ENCODE data around the gene ZNF451. TPM values are rescaled to one million over a fixed set of nuclear protein-coding genes. Genes with fewer than 3 reads are reported as not detected.

The ZNF451 gene
- total RNA-seq, 1 donor = 65.1 TPM

- Histone ChIP-seq H3K79me2 (ENCODE audit: insufficient read depth, low read length) (peaks cover 82% of the 10 kb centered on the region), H2AFZ (ENCODE audit: low read length) (no peak overlapping the region), H4K20me1 (ENCODE audit: insufficient read depth, low read length) (no peaks in the 10 kb centered on the region), H3K36me3 (ENCODE audit: insufficient read depth, low read length) (peaks cover 36% of the 10 kb centered on the region), H3K27ac (ENCODE audit: low read depth, low read length) (no peak overlapping the region), H3K9me3 (ENCODE audit: low read depth, low read length) (no peaks in the 10 kb centered on the region), H3K27me3 (ENCODE audit: insufficient read depth, low read length) (no peaks in the 10 kb centered on the region), H3K4me2 (ENCODE audit: insufficient read depth, low read length) (no peak overlapping the region), H3K4me3 (ENCODE audit: insufficient read depth, low read length) (no peak overlapping the region), H3K4me1 (ENCODE audit: insufficient read depth, low read length) (peaks cover 15% of the 10 kb centered on the region)
- DNase-seq (ENCODE audit: insufficient read length, low spot score, missing footprints) = no peak
- no peak for TF ChIP-seq CTCF (IDR thresholded peaks at IDR 0.05; ENCODE audit: extremely low read depth, low read depth, low read length)
Observed at GRCh38 chr6:57201718-57202117, 111.7 kb downstream of the ZNF451 start.

DNA sequence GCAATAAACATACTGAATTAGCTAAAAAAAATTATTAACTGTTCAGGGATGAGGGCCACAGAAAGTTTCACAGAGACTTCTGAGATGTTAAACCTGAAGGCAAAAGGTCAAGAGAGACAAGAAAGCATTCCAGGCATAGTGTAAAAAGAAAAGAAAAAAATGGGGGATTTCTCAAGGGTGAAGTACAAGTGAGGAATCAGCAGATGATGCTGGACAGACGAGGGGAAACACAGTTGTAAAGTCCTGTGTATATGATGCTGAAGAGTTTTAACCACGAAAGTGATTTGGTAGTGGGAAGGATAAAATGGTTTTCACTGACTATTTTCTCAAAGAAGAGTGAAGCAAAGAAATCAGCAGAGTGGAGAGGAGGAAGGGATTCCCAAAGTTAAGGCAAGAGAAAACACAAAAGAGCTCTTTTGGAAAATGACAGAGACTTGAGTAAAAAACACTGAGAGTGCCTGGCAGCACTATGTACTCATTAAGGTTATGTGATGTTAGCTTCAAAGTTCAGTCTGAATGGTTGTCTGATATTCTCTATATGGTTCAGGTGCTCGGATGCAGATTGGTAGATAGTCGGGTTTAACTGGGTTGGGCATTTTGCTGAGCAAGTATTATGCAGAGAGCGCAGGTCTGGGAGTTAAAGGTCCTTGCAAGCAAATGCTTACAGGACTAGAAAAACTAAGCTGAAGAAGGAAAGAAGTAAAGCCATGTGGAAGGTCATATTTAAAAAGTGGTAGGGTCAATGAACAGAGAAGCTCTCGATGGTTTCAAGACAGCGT lies 115.8 kb downstream of the ZNF451 start:
- peaks cover 22% of the 10 kb centered on the region for H3K4me1 ChIP-seq (ENCODE audit: insufficient read depth, low read length)
- H3K4me2 ChIP-seq (ENCODE audit: insufficient read depth, low read length) = no peak overlapping the region
- H3K9me3 ChIP-seq (ENCODE audit: low read depth, low read length) = no peaks in the 10 kb centered on the region
- H3K27ac ChIP-seq (ENCODE audit: low read depth, low read length) = peak overlapping the region; percentile 49
- peaks cover 91% of the 10 kb centered on the region for H3K79me2 ChIP-seq (ENCODE audit: insufficient read depth, low read length)
- H2AFZ ChIP-seq (ENCODE audit: low read length) = no peak overlapping the region
- TF ChIP-seq CTCF (IDR thresholded peaks at IDR 0.05; ENCODE audit: extremely low read depth, low read depth, low read length) = no peak
- no peaks in the 10 kb centered on the region for H3K27me3 ChIP-seq (ENCODE audit: insufficient read depth, low read length)
- H4K20me1 ChIP-seq (ENCODE audit: insufficient read depth, low read length) = peaks cover 6% of the 10 kb centered on the region
- no peak overlapping the region for H3K4me3 ChIP-seq (ENCODE audit: insufficient read depth, low read length)
- no peak for DNase-seq (ENCODE audit: insufficient read length, low spot score, missing footprints)
- H3K36me3 ChIP-seq (ENCODE audit: insufficient read depth, low read length) = peaks cover 16% of the 10 kb centered on the region

DNA sequence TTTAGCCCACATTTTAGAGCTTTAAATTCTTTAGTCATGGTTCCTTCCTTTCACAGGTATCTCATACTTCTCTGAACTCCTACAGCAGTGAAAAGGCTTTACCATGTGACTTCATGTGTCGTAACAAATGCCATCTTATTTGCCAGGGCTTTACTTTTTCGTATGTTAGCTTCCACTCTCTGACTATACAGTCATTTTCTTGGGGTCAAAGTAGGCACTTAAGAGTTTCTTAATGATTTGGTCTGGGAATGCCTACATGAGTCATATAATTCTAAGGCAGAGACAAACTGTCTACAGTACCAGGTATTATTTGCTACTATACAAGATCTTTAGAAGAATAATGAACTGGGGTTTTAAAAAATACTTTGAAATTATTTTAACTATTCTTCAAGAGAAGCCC lies 117.2 kb downstream of the ZNF451 start:
- Histone ChIP-seq H3K27ac (ENCODE audit: low read depth, low read length) (peak overlapping the region; percentile 49), H3K4me3 (ENCODE audit: insufficient read depth, low read length) (no peak overlapping the region), H3K4me1 (ENCODE audit: insufficient read depth, low read length) (peaks cover 22% of the 10 kb centered on the region), H3K79me2 (ENCODE audit: insufficient read depth, low read length) (peaks cover 93% of the 10 kb centered on the region), H3K4me2 (ENCODE audit: insufficient read depth, low read length) (no peak overlapping the region), H3K27me3 (ENCODE audit: insufficient read depth, low read length) (no peaks in the 10 kb centered on the region), H4K20me1 (ENCODE audit: insufficient read depth, low read length) (peaks cover 6% of the 10 kb centered on the region), H3K9me3 (ENCODE audit: low read depth, low read length) (no peaks in the 10 kb centered on the region), H3K36me3 (ENCODE audit: insufficient read depth, low read length) (peaks cover 16% of the 10 kb centered on the region), H2AFZ (ENCODE audit: low read length) (no peak overlapping the region)
- peak; percentile 76 for DNase-seq (ENCODE audit: insufficient read length, low spot score, missing footprints)
- no peak for TF ChIP-seq CTCF (IDR thresholded peaks at IDR 0.05; ENCODE audit: extremely low read depth, low read depth, low read length)

- Histone ChIP-seq H3K4me2 (ENCODE audit: insufficient read depth, low read length) (no peak overlapping the region), H3K27ac (ENCODE audit: low read depth, low read length) (no peak overlapping the region), H3K27me3 (ENCODE audit: insufficient read depth, low read length) (no peaks in the 10 kb centered on the region), H3K4me3 (ENCODE audit: insufficient read depth, low read length) (no peak overlapping the region), H3K9me3 (ENCODE audit: low read depth, low read length) (no peaks in the 10 kb centered on the region), H3K79me2 (ENCODE audit: insufficient read depth, low read length) (peaks cover 95% of the 10 kb centered on the region), H3K36me3 (ENCODE audit: insufficient read depth, low read length) (peaks cover 16% of the 10 kb centered on the region), H3K4me1 (ENCODE audit: insufficient read depth, low read length) (peaks cover 22% of the 10 kb centered on the region), H4K20me1 (ENCODE audit: insufficient read depth, low read length) (peaks cover 6% of the 10 kb centered on the region), H2AFZ (ENCODE audit: low read length) (no peak overlapping the region)
- no peak for TF ChIP-seq CTCF (IDR thresholded peaks at IDR 0.05; ENCODE audit: extremely low read depth, low read depth, low read length)
- no peak for DNase-seq (ENCODE audit: insufficient read length, low spot score, missing footprints)
Observed at GRCh38 chr6:57207872-57208271, 117.9 kb downstream of the ZNF451 start.
